PC-9 (cell line): ENCODE results near the gene PABPC1L. TPM values are rescaled to one million over a fixed set of nuclear protein-coding genes. Genes with fewer than 3 reads are reported as not detected.

Experiments used
- BruUV-seq: library from RNA; stranded (reverse); fragments of 400-500 nt; replicated peaks from 2 replicates; lab custom pipeline; 2021; lab: Mats Ljungman, UMichigan
- CTCF ChIA-PET: fragments of 300-600 bp; sonication (Branson Sonifier 250); formaldehyde crosslinking; loops from one replicate; lab custom pipeline; 2022; ENCODE audit warnings: antibody characterized with exemption; lab: Charles Lee
- POLR2A ChIA-PET: fragments of 300-600 bp; sonication (Branson Sonifier 250); formaldehyde crosslinking; loops from one replicate; lab custom pipeline; 2022; ENCODE audit warnings: antibody characterized with exemption; ENCODE audit not compliant: unreplicated experiment; lab: Charles Lee
- DNase-seq, 2 experiments: peaks; one replicate each; pipeline versions ENCODE4 v3.0.0 to v3.0.0-alpha.2; 2015 to 2022; ENCODE audit warnings: mixed read lengths in 1 of 2
- H2AFZ ChIP-seq: fragments of 200-600 bp; sonication (generic); 2 replicates; pipeline ENCODE4 v1.8.1; 2017; ENCODE audit warnings: antibody characterized with exemption
- H3F3A ChIP-seq: fragments of 200-600 bp; sonication (generic); 2 replicates; pipeline ENCODE4 v1.8.1; 2017; ENCODE audit warnings: antibody characterized with exemption, mild to moderate bottlenecking, low read depth; ENCODE audit not compliant: insufficient read depth
- H3K27ac ChIP-seq: fragments of 200-600 bp; sonication (generic); 2 replicates; pipeline ENCODE4 v1.6.1; 2016; ENCODE audit warnings: mixed run types
- H3K27me3 ChIP-seq: fragments of 200-600 bp; sonication (generic); 2 replicates; pipeline ENCODE4 v1.6.1; 2016; ENCODE audit warnings: low read depth, mixed run types; ENCODE audit not compliant: insufficient read depth
- H3K36me3 ChIP-seq: fragments of 200-600 bp; sonication (generic); 2 replicates; pipeline ENCODE4 v1.6.1; 2016; ENCODE audit warnings: low read depth, mixed run types
- H3K4me1 ChIP-seq: fragments of 200-600 bp; sonication (generic); replicated peaks from 2 replicates; pipeline ENCODE4 v1.6.1; 2016; ENCODE audit warnings: mixed run types; ENCODE audit not compliant: insufficient read depth
- H3K4me2 ChIP-seq: fragments of 200-600 bp; sonication (generic); 2 replicates; pipeline ENCODE4 v1.6.1; 2017; ENCODE audit warnings: mixed run types
- H3K4me3 ChIP-seq: fragments of 200-600 bp; sonication (generic); 2 replicates; pipeline ENCODE4 v1.6.1; 2016; ENCODE audit warnings: mixed run types
- H3K79me2 ChIP-seq: fragments of 200-600 bp; sonication (generic); 2 replicates; pipeline ENCODE4 v1.6.1; 2017; ENCODE audit warnings: low read depth, mixed run types
- H3K9me2 ChIP-seq: fragments of 200-600 bp; sonication (generic); 2 replicates; pipeline ENCODE4 v1.8.1; 2017; ENCODE audit warnings: mild to moderate bottlenecking; ENCODE audit not compliant: insufficient read depth
- H3K9me3 ChIP-seq: fragments of 200-600 bp; sonication (generic); 2 replicates; pipeline ENCODE4 v1.8.1; 2016; ENCODE audit warnings: low read depth; ENCODE audit not compliant: insufficient read depth
- H4K20me1 ChIP-seq: fragments of 200-600 bp; sonication (generic); 2 replicates; pipeline ENCODE4 v1.8.1; 2017; ENCODE audit not compliant: insufficient read depth
- CTCF ChIP-seq: fragments of 200-600 bp; sonication (generic); conservative IDR thresholded peaks from 2 replicates; pipeline ENCODE4 v1.6.1; 2017; ENCODE audit warnings: mixed run types, antibody characterized with exemption, mild to moderate bottlenecking, moderate library complexity
- EZH2 ChIP-seq: fragments of 200-600 bp; sonication (generic); IDR thresholded peaks from 2 replicates; pipeline ENCODE4 v1.8.0; 2017; ENCODE audit warnings: antibody characterized with exemption, low read depth
- intact Hi-C: fragments of 100-400 bp; cut with micrococcal nuclease; formaldehyde crosslinking; loops from one replicate; pipeline ENCODE4 v1.10.0; 2022; ENCODE audit not compliant: unreplicated experiment
- total RNA-seq: library from RNA; stranded (reverse); gene quantifications from 2 replicates; pipeline ENCODE4 v1.2.3, GENCODE V29; 2021

The PABPC1L gene
- total RNA-seq, 1 experiment from 2014 or later = 132 TPM

GRCh38 chr20:44948107-44948506, 38.2 kb downstream of the PABPC1L start:
- no peaks in the 10 kb centered on the region for H3K9me3 ChIP-seq
- no peaks in the 10 kb centered on the region for H3K4me1 ChIP-seq
- H3K9me2 ChIP-seq = no peaks in the 10 kb centered on the region
- H3K27ac ChIP-seq = no peak overlapping the region
- intact Hi-C loops = no loop called here
- TF ChIP-seq EZH2 = no peak
- no peak for TF ChIP-seq CTCF
- no peaks in the 10 kb centered on the region for H3K79me2 ChIP-seq
- no TSS peak for BruUV-seq
- no peak overlapping the region for H3K4me2 ChIP-seq
- H2AFZ ChIP-seq = no peak overlapping the region
- DNase-seq = no peak
- H3K4me3 ChIP-seq = no peak overlapping the region
- H3K36me3 ChIP-seq = peaks cover 59% of the 10 kb centered on the region
- peaks cover 6% of the 10 kb centered on the region; the same call in 1 of the 2 replicates for H4K20me1 ChIP-seq
- ChIA-PET POLR2A (no interaction called here), CTCF (no interaction called here)
- H3F3A ChIP-seq = peaks cover 26% of the 10 kb centered on the region; the same call in 1 of the 2 replicates
- H3K27me3 ChIP-seq = no peaks in the 10 kb centered on the region

- no TSS peak for BruUV-seq
- H3K79me2 ChIP-seq = no peaks in the 10 kb centered on the region
- H3K4me3 ChIP-seq = no peak overlapping the region
- intact Hi-C loops = no loop called here
- H2AFZ ChIP-seq = no peak overlapping the region
- H3K9me3 ChIP-seq = no peaks in the 10 kb centered on the region
- H3K27ac ChIP-seq = no peak overlapping the region
- H3K4me2 ChIP-seq = no peak overlapping the region
- no peak for DNase-seq
- TF ChIP-seq EZH2 (no peak), CTCF (no peak)
- H3F3A ChIP-seq = peaks cover 27% of the 10 kb centered on the region; the same call in 1 of the 2 replicates
- ChIA-PET POLR2A (no interaction called here), CTCF (no interaction called here)
- H3K4me1 ChIP-seq = no peaks in the 10 kb centered on the region
- peaks cover 63% of the 10 kb centered on the region for H3K36me3 ChIP-seq
- no peaks in the 10 kb centered on the region for H3K27me3 ChIP-seq
- no peaks in the 10 kb centered on the region for H3K9me2 ChIP-seq
- H4K20me1 ChIP-seq = peaks cover 6% of the 10 kb centered on the region; the same call in 1 of the 2 replicates
Measured at GRCh38 chr20:44948513-44948912, 38.7 kb downstream of the PABPC1L start.

- POLR2A ChIA-PET = no interaction called here
- no peak for DNase-seq
- CTCF ChIA-PET = no interaction called here
- H3K36me3 ChIP-seq = peaks cover 66% of the 10 kb centered on the region
- no peaks in the 10 kb centered on the region for H3K27me3 ChIP-seq
- no peak overlapping the region for H3K4me2 ChIP-seq
- H3K4me3 ChIP-seq = no peak overlapping the region
- H3K9me2 ChIP-seq = no peaks in the 10 kb centered on the region
- H4K20me1 ChIP-seq = peaks cover 3% of the 10 kb centered on the region; the same call in 1 of the 2 replicates
- no peak overlapping the region for H3K27ac ChIP-seq
- no peaks in the 10 kb centered on the region for H3K4me1 ChIP-seq
- TF ChIP-seq EZH2 (no peak), CTCF (no peak)
- 0 out of 2 replicates have a peak, but pooled peaks cover 3% of the 10 kb centered on the region for H3K79me2 ChIP-seq
- intact Hi-C loops = no loop called here
- BruUV-seq = no TSS peak
- H3F3A ChIP-seq = peaks cover 27% of the 10 kb centered on the region; the same call in 1 of the 2 replicates
- no peak overlapping the region for H2AFZ ChIP-seq
- no peaks in the 10 kb centered on the region for H3K9me3 ChIP-seq
Measured at GRCh38 chr20:44950368-44950767, 40.5 kb downstream of the PABPC1L start.
